Activated CD4-positive, CD25-positive, alpha-beta regulatory T cell (primary cell): Measurements from ENCODE around the gene TMEM255A.
"Not testable (repeated sequence)": the region's sequence is repeated elsewhere in the genome, so short reads cannot be mapped to it uniquely, and the experiment has no call there.

Source experiments
- DNase-seq, 4 experiments: peaks; one replicate each; lab custom pipeline; 2025; lab: John Stamatoyannopoulos, UW

Gene TMEM255A

DNA sequence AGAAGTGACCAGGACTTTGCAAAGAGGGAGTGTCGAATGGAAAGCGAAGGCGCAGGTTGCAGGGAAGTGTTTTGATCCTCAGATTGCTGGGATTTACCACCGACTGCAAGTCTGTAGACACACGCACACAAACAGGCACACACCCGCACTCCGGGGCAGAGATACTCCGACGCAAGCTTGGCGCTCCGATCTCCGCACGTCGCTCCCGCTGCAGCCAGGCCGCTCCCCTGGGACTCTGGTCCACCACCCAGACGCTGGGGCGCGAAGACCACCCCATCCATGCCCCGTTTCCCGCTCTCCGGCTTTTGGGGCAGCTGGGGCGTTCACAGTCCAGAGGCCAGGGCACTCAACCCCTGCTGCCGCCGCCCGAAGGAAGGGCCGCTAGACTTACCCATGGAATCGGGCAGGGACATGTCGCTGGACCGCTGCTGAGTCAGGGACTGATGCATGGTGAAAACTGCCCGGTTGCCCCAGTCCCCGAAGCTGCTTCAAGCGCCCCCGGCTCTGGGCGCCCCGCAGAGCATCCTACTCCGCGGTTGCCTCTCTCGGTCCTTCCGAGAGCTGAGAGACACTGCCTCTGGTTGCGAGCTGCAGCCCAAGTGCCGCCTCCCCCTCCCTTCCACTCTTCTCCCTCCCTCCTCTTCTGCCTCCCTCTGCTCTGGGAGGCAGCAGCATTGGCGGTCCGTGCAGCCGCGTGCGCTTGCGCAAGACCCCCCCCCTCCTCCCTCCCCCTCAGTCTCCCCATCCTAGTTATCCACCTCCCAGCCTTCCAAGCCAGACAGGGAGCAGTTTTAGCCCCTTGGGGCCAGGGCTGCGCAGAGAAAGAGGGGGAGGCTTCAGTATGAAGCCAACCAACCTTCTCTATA is at the start of gene TMEM255A:
TMEM255A (minus strand) TSS at position 601 of the 866 bp plus-strand sequence; CDS start at position 449, 152 bp downstream.
- no peak for DNase-seq

DNA sequence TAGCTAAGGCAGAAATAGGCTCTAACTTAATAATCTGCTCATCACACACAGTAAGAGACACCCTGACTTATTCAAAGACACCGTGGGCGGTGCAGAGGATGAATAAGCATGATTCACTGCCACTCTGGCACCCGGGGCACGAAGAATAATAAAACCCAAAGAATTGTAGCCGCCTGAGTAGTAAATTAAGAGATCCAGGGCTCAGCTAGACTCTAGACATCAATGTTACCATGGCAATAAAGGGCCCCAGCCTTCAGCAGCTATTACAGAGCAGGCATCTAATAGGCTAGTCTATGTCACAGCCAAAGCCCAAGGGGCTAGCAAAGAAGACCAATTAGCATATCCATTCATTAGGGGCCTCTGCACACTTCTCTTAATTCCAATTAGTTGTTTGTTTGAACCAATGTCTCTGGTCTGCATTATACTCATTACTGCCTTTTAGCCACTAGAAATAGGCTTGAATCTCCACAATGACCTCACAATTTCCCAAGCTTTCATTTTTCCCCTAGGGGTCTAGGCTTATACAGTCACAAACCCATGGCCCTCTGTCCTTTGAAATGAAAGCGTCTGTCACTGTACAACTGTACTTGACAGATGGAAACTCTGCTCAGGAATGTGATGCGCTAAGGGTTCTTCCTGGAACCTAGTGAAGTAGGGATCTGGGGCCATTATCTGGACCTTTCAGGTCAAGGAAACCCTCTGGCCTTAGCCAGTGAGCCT is 47.6 kb upstream of the TMEM255A start:
- DNase-seq = no peak

DNA sequence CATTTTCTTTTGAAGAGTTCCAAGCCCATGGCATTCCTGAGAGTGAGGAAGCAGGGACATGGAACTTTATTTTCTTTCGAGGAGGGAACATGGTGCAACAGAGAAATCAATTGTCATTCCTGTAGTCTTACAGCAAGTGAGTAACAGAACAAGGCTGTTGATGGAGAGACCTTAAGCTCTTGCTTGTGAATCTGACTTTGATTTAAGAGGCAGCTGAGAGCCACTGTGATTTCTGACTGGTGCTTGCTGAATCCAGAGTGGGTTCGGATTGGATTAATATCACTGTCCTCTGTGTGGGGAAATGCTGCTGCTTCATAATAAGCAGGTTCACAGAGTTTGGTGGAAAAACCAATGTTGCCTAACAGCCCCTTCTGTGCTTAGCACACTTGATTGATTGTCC is 45.9 kb upstream of the TMEM255A start:
- no peak for DNase-seq

DNA sequence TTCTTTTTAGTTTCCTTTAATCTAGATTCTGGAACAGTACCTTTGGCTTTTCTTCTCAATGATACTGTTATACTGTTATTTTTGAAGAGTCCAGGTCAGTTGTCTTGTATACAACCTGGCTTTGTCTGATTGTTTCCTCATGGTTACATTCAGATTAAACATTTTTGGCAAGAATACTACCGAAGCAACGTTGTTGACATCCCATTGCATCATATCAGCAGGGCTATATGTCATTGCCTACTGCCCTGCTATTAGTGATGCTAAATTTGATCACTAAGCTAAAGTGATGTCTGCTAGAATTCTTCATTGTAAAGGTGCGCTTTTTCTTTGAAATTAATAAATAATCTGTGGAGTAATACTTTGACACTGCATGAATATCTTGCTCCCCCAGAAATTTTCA is 44.8 kb upstream of the TMEM255A start:
- DNase-seq = no peak

DNA sequence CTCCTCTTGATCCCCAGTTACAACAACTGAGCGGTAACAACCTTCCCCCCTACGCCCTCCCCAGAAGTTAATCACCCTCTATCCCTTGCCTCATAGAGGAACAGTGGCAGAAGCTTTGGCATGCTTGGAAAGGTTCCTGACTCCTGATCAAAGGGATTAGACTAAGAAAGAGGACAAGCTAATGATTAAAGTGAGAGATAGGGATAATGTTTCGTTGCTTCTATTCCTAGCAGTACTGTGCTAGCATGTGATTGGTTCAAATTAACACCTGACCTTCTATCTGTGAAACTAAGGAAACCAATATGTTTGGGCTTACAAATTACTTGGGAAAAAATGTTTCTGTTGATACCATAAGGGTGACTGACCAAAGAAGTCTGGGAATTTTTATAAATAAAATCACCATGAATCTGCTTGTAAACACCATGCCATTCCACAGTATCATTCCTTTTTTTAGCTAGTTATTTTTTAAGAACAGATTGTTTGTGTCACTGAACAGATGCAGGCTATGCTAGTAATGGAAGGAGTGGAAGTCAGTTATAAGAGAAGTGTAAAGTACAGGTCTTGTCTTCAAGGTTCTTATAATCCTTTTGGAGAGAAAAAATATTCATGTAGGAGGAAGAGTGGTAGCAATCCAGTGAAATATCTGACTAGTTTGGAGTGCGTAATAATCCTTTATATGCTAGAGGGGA is 39.3 kb upstream of the TMEM255A start:
- no peak for DNase-seq

DNA sequence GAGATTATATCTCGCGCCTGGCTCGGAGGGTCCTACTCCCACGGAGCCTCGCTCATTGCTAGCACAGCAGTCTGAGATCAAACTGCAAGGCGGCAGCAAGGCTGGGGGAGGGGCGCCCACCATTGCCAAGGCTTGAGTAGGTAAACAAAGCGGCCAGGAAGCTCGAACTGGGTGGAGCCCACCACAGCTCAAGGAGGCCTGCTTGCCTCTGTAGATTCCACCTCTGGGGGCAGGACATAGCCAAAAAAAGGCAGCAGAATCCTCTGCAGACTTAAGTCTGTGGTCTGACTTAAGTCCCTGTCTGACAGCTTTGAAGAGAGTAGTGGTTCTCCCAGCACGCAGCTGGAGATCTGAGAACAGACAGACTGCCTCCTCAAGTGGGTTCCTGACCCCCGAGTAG is 33.3 kb upstream of the TMEM255A start:
- DNase-seq = not testable (repeated sequence)

DNA sequence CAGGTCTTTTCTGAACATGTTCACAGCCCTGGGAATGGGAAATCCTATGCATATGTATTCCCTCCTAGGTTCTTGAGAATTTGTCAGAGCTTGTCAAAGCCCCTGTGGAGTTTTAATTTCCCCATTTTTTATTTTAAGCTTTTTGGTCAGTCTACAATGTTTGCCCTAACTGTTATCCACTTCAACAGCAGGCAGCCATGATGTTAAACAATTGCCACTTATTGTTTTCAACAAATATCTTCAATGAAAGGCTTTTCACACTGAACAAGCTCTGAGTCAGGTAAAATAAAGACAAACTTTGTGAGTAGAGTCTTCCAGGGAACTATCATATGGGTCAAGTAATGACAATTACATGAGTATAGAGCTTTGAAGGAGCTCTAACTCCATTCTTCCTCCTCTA is 25.6 kb upstream of the TMEM255A start:
- DNase-seq = no peak

DNA sequence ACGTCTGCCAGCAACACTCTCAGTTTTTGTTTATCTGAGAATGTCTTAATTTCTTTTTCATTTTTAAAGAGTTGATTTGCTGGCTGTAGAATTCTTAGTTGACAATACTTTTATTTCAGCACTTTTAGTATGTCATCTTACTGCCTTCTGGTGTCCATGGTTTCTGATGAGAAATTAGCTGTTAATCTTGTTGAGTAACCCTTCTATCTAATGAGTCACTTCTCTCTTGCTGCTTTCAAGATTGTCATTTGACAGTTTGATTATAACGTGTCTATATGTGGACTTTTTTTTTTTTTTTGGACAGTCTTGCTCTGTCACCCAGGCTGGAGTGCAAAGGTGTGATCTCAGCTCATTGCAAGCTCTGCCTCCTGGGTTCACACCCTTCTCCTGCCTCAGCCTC is 24.0 kb upstream of the TMEM255A start:
- no peak for DNase-seq

DNA sequence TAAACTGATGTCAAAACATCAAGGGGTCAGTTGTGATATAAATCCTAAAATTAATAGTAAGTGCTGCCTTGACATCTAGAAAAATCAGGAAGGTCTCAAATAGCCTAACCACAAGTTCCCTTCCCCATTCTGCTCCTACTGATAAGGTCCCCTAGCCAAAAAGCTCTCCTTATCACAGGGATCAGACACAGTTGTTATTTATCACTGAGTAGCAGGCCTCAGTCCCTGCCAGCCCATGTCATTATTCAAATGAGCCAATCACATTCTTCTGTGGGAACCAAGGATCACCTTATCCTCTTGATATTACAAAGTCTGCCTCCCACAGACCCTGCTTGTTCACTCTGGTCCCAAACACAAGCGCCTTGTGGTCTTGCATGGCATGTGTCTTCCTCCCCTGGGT is 23.3 kb upstream of the TMEM255A start:
- no peak for DNase-seq

DNA sequence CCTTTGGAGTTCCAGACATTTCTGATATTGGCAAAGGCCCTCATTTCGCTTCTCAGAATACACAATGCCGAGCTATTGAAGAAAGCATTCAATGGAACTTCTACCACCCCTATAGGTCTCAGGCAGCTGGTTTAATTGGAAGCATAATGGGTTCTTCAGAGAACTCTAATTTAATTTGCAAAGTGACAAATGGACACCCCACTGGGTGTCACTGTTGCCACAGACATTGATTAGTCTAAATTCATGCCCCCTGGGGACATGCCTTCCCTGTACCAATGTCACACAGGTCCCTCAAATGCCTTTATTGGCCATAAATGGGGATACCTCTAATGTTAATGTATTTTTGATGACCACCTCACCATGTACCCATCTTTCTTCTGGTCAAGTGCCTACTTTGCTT is 22.9 kb upstream of the TMEM255A start:
- DNase-seq = no peak

DNA sequence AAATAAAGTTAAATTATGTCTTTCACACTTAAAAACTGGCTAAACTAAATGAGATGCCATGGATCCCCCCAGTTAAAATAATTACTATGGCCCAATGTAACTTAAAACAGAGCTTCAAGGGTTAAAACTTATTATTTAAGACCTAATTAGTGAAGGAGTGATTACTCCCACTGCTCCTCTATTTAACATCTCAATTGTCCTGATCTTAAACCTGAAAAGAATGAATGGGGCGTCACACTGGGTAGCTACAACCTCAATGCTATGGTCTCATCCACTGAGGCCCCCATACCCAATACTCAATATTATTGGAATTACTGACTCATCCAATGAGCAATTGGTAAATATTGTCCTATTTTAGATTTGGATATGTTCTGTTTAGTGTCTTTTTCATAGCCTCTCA is 21.1 kb upstream of the TMEM255A start:
- no peak for DNase-seq

DNA sequence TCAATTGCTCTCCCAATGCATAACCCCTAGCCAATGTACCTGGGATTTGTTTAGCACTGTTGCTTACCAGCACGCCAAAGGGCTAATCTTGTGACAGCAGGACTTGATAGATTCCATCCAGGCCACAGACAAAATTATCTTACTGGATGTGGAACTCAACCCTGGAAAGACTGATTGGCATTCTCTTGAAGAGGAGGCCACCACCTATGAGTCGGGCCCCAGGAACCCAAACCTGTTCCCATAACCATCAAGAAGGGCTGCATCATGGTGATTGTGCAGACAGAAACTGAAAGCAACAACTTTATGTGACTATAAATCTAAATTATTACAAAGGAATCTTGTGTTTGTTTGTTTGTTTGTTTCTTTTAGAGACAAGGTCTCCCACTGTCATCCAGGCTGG is 19.9 kb upstream of the TMEM255A start:
- no peak for DNase-seq

DNA sequence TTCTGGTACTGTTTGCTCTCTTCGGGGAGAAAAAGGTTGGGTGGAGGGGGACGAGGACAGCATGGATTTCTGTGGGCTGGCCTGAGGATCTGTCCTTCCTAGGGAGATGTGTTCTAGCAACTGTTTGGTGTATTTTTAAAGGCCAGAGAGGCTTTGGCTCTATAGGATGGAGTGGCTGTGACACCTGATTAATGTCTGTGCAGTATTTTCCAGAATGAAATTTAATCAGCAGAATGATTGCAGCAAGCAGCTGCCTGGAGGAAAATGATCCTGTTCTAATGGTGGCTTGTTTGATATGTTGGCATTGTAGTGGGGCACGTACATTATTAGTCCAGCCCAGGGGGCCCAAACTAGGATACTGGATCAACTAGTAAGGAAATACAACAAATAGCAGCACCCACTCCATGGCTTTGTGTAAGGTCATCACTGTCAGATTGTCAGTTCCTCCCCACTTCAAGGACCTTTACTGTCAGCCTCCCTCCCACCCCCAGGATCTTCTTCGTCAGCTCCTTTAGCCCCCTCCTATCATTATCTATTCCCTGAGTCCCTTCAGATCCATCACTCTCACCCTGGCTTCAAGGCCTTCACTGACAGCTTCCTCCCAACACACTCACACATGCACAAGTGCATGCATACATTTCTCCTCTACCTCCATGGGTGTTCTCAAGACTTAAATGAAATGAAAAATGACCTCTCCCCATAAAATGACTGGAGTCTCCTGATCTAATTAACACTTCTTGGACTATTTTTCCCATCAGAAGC is 10.4 kb upstream of the TMEM255A start:
- no peak for DNase-seq

DNA sequence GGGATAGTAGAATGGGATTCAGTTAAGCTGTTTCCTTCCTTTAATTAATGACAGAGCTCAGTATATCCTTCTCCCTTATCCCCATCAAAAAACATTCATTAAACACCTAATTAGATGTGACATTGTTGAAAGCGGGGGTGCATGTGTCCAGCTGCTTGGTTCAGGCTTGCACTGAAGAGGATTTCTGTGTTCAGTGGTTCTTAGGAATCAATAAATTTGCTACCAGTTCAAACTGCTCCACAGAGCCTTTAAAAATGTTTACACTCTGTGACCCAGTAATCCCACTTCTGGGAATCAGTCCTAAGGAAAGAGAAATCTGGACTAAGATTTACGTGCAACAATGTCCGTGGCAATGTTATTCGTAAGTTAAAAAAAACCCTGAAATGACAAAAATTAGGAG is 7.2 kb upstream of the TMEM255A start:
- DNase-seq = no peak

DNA sequence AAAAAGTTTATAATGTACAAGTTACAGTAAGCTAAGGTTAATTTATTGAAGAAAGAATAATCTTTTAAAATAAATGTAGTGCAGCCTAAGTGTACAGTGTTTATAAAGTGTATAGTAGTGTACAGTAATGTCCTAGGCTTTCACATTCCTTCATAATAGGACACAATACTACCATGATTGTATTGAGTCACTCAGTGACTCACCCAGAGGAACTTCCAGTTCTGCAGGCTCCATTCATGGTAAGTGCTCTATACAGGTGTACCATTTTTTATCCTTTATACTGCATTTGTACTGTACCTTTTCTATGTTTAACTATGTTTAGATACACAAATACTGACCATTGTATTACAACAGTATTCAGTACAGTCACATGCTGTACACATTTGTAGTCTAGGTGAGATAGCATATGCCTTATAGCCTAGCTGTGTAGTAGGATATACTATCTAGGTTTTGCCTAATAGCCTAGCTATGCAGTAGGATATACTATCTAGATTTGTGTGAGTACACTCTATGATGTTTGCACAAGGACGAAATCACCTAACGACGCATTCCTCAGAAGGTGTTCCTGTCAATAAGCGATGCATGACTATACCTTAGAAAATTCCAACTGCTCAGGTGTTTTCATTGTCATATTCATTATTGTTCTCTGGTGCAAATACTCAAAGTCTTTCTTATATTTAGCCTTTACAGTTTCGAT is 5.5 kb upstream of the TMEM255A start:
- no peak for DNase-seq

DNA sequence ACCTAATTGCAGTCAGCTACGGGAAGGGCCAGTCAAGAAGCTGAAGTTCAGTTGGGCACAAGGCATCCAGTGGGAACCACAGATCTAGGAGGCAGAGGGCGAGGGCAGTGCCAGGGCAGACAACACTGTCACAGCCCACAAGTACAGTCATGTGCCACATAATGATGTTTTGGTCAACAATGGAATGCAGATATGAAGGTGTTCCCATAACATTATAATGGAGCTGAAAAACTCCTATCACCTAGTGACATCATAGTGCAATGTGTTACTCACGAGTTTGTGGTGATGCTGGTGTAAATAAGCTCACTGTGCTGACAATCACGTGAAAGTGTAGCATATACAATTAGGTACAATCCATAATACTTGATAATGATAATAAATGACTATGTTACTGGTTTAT is 4.5 kb upstream of the TMEM255A start:
- no peak for DNase-seq

DNA sequence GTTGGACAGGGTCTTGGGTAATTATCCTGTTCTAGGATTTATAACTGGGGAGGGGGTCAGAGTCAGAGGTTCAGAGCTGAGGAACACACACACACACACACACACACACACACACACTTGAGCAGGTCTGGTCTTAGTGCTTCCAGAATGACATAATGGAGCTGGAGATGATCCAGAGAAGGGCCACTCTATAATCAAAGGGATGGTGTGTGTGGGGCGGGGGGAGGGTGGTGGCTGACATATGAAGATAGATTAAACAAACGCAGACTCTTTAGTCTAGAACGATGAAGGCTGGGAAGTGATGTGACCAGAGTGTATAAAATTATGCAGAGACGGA is 434 bp upstream of the TMEM255A start:
- no peak for DNase-seq

DNA sequence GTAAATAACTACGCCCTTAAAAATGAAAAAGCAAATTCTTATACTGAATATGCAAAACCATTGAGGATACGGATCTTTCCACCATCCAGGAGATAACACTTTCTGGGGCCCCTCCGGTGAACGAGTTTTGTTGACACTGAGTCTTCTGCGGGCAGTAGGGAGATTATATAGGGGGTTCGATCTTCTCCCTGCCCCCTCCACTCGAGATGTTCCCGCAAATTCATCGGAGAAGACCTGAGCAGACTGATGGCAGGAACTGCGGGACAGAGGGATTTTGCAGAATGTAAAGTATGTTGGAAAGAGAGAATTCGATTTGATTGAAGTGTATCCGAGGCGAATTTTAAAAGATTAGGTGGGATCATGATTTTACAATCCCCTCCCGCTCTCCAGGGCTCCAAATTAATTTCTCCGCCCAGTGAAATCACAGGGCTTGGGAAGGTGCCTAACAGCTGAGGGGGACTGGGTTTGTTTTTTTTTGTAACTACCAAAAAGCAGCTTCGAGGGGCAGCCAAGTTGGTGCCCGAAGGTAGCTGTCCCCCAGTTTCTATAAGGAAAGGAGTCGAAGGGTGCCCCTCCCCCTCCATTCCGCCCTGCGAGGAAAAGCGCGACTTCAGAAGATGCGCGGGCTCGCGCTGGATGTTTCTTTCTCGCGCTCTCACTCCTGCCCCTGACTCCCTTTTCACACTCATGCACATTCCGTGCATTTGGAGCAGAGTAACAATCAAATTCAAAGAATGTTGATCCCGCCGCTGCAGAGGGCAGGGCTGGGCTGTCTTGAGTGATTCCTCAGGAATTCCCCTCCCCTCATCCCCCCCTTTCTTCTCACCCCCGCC is 1.2 kb downstream of the TMEM255A start:
- no peak for DNase-seq

DNA sequence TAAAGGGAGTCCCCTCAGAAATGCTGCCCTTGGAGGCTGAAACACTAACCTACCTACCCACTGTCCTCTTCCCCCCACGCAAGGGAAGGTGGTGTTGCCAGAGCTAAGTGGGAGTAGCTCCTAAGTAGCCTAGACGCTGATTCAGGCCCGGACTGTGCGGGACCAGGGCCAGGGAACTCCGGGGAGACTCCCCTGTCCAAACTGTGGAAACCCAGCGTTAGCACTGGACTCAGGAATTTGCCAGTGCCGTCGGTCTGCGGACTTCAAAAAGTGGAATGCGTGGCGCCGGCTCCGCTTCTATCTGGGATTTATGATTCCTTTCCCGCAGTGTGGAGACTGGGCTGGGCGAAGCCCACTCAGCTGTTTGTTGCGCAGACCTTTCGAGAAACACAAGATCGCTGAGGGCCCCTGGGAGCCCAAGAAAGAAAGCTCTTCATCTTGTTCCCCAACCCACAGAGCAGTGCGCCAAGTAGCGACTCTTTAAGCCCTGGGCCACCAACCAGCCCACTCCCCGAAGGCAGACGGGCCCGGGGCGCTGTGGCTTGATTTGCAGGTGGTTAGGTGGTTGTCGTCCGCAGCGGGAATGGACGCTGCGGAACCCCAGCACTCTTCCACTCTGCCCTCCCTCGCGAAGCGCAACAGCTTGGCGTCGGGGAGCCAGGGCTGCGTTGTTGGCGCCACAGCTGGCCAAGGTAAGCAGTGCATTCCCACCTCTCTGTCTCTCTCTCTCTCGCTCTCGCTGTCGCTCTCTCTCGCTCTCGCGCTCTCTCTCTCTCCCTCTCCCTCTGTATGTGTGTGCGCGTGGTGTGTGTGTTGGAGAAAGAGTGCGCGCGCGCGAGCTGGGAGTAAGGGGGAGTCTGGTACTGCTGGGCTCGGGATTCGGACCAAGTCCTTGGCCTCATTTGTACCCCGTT is 2.0 kb downstream of the TMEM255A start:
- peak in 3 of 4 experiments; percentile 4 to 22 (median 21) for DNase-seq

DNA sequence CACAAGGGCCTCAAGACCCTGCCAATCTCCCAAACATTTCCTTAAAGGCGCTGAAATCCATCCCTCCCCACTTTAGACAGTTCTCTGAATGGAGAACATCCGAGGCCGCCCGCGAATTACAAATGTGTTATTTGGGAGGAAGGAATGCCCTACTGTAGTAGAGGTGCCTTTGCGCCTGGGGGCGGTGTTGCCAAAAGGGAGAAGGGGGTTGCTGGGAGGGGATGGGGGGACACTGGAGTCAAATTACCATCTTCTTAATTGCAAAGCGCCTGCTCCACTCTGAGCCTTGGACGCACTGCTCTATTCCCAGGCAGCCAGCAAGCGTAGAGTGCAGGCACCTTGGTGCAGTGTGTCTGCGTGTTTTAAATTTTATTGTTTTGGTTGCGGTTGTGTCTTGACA is 2.7 kb downstream of the TMEM255A start:
- DNase-seq = no peak
